ENCODE data around the gene AGPAT2. TPM values are rescaled to one million over a fixed set of nuclear protein-coding genes. Genes with fewer than 3 reads are reported as not detected.

The AGPAT2 gene
- total and polyA plus RNA-seq, 2 donors (not counting 1 experiment from before 2014, with no cell fraction given), result 25.1 to 28.4 TPM

DNA sequence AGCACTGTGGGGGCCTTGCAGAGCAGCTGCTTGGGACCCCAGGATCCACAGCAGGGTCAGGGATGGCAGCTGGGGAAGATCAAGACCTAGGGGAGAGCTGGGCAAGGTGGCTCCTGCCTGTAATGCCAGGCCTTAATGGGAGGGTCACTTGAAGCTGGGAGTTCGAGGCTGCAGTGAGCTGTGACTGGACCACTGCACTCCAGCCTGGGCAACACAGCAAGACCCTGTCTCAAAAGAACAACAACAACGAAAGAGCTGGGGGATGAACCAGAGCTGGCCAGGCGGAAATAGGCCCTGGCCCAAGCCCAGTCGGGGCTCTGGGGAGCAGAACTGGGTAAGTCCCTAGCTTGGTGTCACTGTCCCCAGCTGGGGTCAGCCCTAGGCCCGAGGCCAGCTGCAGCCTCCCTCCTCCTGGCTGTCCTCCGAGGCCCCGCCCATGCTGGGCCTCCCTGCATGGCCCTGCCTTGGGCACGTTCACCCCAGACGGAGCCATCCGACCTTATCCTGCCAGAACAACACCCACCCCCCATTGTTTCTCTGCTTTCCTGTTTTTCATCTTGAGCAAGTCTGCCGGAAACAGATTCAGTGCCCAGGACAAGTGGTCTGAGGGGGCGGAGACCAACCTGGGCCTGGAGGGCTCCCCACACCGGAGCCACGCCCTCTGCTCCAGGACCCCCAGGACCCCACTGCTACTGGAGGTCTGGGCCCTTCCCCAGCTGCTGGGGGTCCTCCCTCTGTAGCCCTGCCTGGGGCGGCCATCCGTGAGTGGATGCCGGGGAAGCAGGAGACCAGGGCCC is 27.0 kb upstream of the AGPAT2 start:
- Histone ChIP-seq H4K20me1 (ENCODE audit: control insufficient read depth, insufficient read depth, low read length, poor library complexity, severe bottlenecking) (no peaks in the 10 kb centered on the region), H3K9ac (ENCODE audit: low read length) (no peak overlapping the region), H3K9me3 (ENCODE audit: control extremely low read depth in 1 of 3, control insufficient read depth in 2 of 3, insufficient read depth in 1 of 3, low read length in 2 of 3) (peaks cover 0 to 4% (median 0%) of the 10 kb centered on the region in 3 donors), H3K4me2 (replicated peaks; ENCODE audit: low read depth, low read length, poor library complexity, severe bottlenecking) (peak overlapping the region; percentile 82), H3K27me3 (replicated peaks in 1 of 4; ENCODE audit: control extremely low read depth in 1 of 4, control insufficient read depth in 3 of 4, insufficient read depth in 4 of 4, low read length in 3 of 4) (peaks cover 0 to 39% (median 6%) of the 10 kb centered on the region in 4 experiments), H2AFZ (ENCODE audit: insufficient read depth, low read depth, low read length, poor library complexity, severe bottlenecking) (peak overlapping the region; percentile 46), H3K27ac (ENCODE audit: low read length in 2 of 2) (peak overlapping the region; percentile 18 to 33), H3K4me3 (ENCODE audit: control extremely low read depth in 1 of 5, extremely low read depth in 1 of 5, insufficient read depth in 1 of 5, low read depth in 2 of 5, low read length in 4 of 5) (peak overlapping the region in 1 of 5 experiments; percentile 48), H3K36me3 (replicated peaks in 1 of 2; ENCODE audit: control extremely low read depth in 1 of 2, control insufficient read depth in 1 of 2, extremely low read depth in 1 of 2, insufficient read depth in 2 of 2, low read length in 1 of 2) (no peaks in the 10 kb centered on the region), H3K79me2 (ENCODE audit: control insufficient read depth, insufficient read depth, low read length) (peaks cover 4% of the 10 kb centered on the region), H3K4me1 (ENCODE audit: control insufficient read depth in 2 of 2, insufficient read depth in 2 of 2, low read length in 2 of 2) (peaks cover 33 to 45% of the 10 kb centered on the region in 2 donors)
- no peak for DNase-seq
- POLR2A ChIA-PET, result interaction anchor here (0.5 to 2.4 kb wide), 7 partner anchors 8 to 15 kb away, joined by 3 to 8 read pairs (median 4); no protein-coding TSS in a partner anchor
- Mint-ChIP-seq H3K4me3 (peak overlapping the region; percentile 50), H3K4me1 (peaks cover 30% of the 10 kb centered on the region), H3K27me3 (peaks cover 20% of the 10 kb centered on the region), H3K27ac (peak overlapping the region; percentile 55), H3K9me3 (ENCODE audit: insufficient read depth) (no peaks in the 10 kb centered on the region)
- intact Hi-C loops (cut with micrococcal nuclease), result loop anchor here (10.0 kb wide), 1 partner anchor 49 kb away; the partner anchor contains the start of gene EGFL7
- WGBS (ENCODE audit: insufficient coverage), result 32% methylated on average over 17 of the region's 17 CpGs
- CTCF ChIA-PET, result interaction anchor here (4.0 kb wide), 1 partner anchor 13 kb away, joined by 23 read pairs; no protein-coding TSS in a partner anchor
- peak; percentile 23 for ATAC-seq (ENCODE audit: low read depth)
- TF ChIP-seq, protein P1, sequence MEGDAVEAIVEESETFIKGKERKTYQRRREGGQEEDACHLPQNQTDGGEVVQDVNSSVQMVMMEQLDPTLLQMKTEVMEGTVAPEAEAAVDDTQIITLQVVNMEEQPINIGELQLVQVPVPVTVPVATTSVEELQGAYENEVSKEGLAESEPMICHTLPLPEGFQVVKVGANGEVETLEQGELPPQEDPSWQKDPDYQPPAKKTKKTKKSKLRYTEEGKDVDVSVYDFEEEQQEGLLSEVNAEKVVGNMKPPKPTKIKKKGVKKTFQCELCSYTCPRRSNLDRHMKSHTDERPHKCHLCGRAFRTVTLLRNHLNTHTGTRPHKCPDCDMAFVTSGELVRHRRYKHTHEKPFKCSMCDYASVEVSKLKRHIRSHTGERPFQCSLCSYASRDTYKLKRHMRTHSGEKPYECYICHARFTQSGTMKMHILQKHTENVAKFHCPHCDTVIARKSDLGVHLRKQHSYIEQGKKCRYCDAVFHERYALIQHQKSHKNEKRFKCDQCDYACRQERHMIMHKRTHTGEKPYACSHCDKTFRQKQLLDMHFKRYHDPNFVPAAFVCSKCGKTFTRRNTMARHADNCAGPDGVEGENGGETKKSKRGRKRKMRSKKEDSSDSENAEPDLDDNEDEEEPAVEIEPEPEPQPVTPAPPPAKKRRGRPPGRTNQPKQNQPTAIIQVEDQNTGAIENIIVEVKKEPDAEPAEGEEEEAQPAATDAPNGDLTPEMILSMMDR (IDR thresholded peaks at IDR 0.05), result no peak
- no peak for TF ChIP-seq EZH2 (IDR thresholded peaks at IDR 0.05; ENCODE audit: borderline replicate concordance, insufficient read depth, low read depth, low read length, poor library complexity, severe bottlenecking)

All from B cell (primary cell).